Erythroblast (primary cell): Measurements from ENCODE around the gene MINDY4.

ENCODE experiments used
- GATA1 ChIP-seq: IDR thresholded peaks from 2 replicates; pipeline ENCODE4 v1.6.1; 2011; ENCODE audit warnings: low read depth, mild to moderate bottlenecking, control low read depth, low read length, moderate library complexity
- POLR2A ChIP-seq: IDR thresholded peaks from 2 replicates; pipeline ENCODE4 v1.6.1; 2011; ENCODE audit warnings: mild to moderate bottlenecking, low read length

- TF ChIP-seq GATA1 = no peak
- no peak for TF ChIP-seq POLR2A
These were observed 160.8 kb downstream of the MINDY4 start for GRCh38 chr7:30931929-30932540.
